DMS114 treated with DMSO at 0.1 percent for 48 hours (cell line): ENCODE measurements around the gene OR4K5.
"Not testable (repeated sequence)": the region's sequence is repeated elsewhere in the genome, so short reads cannot be mapped to it uniquely, and the experiment has no call there.

ENCODE experiments used
- DNase-seq: peaks from one replicate; lab custom pipeline; 2025; ENCODE audit not compliant: unreplicated experiment; lab: John Stamatoyannopoulos, UW

The OR4K5 gene

GRCh38 chr14:19920021-19920657, at the start of gene OR4K5:
OR4K5 (plus strand) TSS chr14:19920607; CDS start chr14:19920607, 0 bp downstream.
- no peak for DNase-seq

- peak; percentile 27 for DNase-seq
Observed at GRCh38 chr14:19873178-19873577, 47.2 kb upstream of the OR4K5 start.

GRCh38 chr14:19874842-19875241, 45.6 kb upstream of the OR4K5 start, which contains the start of gene OR4K2:
OR4K2 (plus strand) TSS chr14:19875142; CDS start chr14:19876268, 1,126 bp downstream.
- no peak for DNase-seq

GRCh38 chr14:19878029-19878642, 42.3 kb upstream of the OR4K5 start:
- peak; percentile 15 for DNase-seq

- no peak for DNase-seq
Observed at GRCh38 chr14:19895282-19895681, 25.1 kb upstream of the OR4K5 start.

- DNase-seq, result no peak
Observed at GRCh38 chr14:19900999-19901398, 19.4 kb upstream of the OR4K5 start.

- no peak for DNase-seq
Observed at GRCh38 chr14:19902409-19902808, 18.0 kb upstream of the OR4K5 start.

GRCh38 chr14:19906665-19907064, 13.7 kb upstream of the OR4K5 start:
- no peak for DNase-seq

GRCh38 chr14:19911114-19911513, 9.3 kb upstream of the OR4K5 start:
- DNase-seq, result no peak

GRCh38 chr14:19917243-19917642, 3.2 kb upstream of the OR4K5 start:
- no peak for DNase-seq

GRCh38 chr14:19917955-19918518, 2.4 kb upstream of the OR4K5 start:
- no peak for DNase-seq

GRCh38 chr14:19918553-19919264, 1.7 kb upstream of the OR4K5 start:
- no peak for DNase-seq

- no peak for DNase-seq
Observed at GRCh38 chr14:19930617-19931016, 10.2 kb downstream of the OR4K5 start, which contains the start of gene OR4K1. OR4K1 (plus strand) TSS chr14:19930917; CDS start chr14:19935667, 4,750 bp downstream.

- no peak for DNase-seq
Observed at GRCh38 chr14:19941668-19942067, 21.3 kb downstream of the OR4K5 start.

GRCh38 chr14:19947413-19948090, 27.1 kb downstream of the OR4K5 start:
- peak; percentile 2 for DNase-seq

GRCh38 chr14:19949218-19949617, 28.8 kb downstream of the OR4K5 start:
- DNase-seq, result no peak

- DNase-seq, result not testable (repeated sequence)
Observed at GRCh38 chr14:19969735-19970134, 49.3 kb downstream of the OR4K5 start.
